ENCODE measurements around the gene GDE1.

GRCh38 chr16:19479302-19479721 lies 42.6 kb downstream of the GDE1 start:
- no peak for TF ChIP-seq POLR2A (IDR thresholded peaks at IDR 0.05)
- TF ChIP-seq, protein P1, sequence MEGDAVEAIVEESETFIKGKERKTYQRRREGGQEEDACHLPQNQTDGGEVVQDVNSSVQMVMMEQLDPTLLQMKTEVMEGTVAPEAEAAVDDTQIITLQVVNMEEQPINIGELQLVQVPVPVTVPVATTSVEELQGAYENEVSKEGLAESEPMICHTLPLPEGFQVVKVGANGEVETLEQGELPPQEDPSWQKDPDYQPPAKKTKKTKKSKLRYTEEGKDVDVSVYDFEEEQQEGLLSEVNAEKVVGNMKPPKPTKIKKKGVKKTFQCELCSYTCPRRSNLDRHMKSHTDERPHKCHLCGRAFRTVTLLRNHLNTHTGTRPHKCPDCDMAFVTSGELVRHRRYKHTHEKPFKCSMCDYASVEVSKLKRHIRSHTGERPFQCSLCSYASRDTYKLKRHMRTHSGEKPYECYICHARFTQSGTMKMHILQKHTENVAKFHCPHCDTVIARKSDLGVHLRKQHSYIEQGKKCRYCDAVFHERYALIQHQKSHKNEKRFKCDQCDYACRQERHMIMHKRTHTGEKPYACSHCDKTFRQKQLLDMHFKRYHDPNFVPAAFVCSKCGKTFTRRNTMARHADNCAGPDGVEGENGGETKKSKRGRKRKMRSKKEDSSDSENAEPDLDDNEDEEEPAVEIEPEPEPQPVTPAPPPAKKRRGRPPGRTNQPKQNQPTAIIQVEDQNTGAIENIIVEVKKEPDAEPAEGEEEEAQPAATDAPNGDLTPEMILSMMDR (IDR thresholded peaks at IDR 0.05) = no peak
